Dermis blood vessel endothelial cell (primary cell): ENCODE measurements around the gene KRT79. TPM values are rescaled to one million over a fixed set of nuclear protein-coding genes. Genes with fewer than 3 reads are reported as not detected.

Source experiments
- DNase-seq: peaks from one replicate; pipeline ENCODE4 v3.0.0; 2010
- total RNA-seq: library from RNA; depleted of rRNA; stranded (reverse); fragments of >200 nt; gene quantifications from 2 replicates; pipeline ENCODE4 v1.2.3, GENCODE V29; 2014

The KRT79 gene
- total RNA-seq, 1 donor from 2014 or later, result not detected

DNA sequence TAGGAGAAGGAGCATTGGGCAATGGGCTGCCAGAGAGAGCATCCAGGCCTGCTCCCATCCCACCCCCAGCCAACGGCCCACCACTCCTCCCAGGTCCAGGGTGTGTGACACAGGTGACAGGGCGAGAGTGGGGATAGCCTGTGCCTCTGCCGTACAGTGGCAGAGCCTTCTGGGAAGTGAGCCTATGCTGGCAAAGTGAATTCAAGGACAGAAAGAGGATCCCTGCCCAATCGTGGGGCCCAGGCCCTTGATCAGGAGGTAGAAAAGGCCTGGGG lies 553 bp upstream of the KRT79 start:
- no peak for DNase-seq

DNA sequence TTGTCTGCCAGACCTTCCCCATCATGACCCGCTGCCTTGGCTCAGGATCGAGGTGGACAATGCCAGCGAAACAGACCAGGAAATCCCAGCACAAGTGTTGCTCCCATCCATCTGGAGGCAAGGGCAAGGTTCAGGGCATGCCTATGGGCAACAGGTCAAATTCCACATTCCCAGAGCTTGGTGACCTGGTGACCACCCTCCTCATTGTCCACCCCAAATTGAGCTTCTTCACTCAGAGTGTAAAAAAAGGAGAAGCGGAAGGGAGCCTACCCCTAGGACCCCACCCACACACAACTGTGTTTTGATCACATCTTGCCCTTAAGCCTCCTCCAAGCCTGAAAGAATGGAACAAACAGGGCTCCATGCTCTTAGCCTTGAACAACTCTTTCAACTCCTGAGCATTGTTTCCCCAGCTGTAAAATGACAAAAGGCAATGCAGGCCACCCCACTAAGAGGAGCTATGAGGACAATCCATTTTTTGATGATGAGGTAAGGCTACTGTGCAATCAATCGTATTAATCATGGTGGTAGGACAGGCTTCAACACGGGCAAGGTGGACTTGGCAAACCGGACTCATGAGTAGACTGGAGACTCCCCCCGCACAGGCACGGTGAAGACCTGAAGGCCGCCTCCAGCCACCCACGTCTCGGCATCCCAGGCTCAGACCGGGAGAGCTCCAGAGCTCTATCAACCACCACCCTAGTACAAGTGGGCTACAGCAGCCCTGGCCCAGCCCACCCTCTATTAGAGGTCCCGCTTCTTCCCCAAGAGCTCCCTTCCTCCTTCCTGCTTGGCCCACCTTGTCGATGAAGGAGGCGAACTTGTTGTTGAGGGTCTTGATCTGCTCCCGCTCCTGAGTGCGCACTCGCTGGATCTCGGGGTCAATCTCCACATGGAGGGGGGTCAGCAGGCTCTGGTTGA lies 866 bp downstream of the KRT79 start:
- no peak for DNase-seq

DNA sequence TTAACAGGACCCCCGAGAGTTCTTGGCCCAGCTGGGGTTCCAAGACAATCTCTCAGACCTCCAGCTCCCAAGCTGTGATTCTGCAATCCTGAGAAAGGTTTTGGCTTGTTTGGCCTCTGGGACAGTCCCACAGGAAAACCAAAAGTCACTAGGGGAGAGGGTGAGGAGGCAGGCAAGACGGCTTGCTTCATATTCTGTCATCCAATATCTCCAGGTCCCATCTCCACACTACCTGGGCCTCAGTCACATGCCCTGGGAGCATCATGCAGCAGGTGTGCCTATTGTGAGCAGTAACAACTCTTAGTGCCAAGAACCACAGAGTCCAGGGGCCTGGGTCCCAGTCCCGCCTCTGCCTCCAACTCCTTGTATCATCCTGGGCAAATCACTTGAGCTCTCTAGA lies 1.7 kb downstream of the KRT79 start:
- DNase-seq, result no peak

DNA sequence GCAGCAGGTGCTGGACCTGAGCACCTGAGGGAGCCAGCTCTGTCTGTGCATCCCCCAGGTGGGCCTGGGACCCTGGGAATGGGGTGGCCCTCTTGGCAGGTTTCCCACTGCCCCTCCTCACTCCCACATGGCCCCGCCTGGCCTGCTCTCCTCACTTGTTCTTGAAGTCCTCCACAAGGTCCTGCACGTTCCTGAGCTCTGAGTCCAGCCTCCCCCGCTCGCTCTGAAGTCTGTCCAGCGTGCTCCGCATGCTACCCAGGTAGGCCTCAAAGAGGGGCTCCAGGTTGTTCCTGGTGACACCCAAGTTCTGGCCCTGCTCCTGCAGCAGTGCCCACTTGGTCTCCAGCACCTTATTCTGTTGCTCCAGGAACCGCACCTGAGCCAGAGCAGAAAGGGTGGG lies 2.9 kb downstream of the KRT79 start:
- no peak for DNase-seq

GRCh38 chr12:52829986-52830770 lies 3.9 kb downstream of the KRT79 start:
- no peak for DNase-seq

DNA sequence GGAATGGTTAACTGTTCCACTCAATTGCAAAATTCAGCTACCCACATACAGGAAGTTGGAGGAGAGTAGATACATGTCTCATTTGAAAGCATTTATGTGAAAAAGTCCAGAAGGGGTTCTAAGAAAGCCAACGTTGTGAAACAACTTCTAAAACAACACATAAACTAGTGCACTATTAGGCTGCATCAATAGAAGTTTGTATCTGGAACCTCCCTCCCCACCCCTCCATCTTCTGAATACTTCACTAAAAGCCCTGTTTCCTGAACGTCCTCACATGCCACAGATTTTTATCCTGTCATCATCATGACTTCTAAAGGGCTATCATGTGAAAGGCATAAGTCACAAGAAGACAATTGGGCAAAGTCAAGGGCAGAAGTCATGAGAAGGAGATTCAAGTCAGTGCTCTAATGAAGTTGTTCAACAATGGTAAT lies 5.5 kb downstream of the KRT79 start:
- no peak for DNase-seq

DNA sequence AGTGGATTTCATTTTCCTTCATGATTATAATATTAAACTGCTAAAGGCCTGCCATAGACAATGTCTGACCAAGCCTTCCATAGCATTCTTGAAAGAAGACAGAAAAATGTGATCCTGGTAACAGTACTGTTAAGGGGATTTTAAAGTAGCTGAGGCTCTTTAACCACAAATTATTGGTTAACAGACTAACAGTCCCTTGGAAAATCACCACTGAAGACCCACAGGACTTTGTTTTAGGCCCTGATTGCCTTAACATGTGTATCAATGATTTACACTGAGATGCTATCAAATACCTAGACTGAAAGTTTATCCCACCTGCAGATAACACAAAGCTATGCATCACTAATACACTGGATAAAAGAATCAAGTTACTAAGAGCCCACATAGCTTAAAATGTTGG lies 6.0 kb downstream of the KRT79 start:
- DNase-seq, result no peak

DNA sequence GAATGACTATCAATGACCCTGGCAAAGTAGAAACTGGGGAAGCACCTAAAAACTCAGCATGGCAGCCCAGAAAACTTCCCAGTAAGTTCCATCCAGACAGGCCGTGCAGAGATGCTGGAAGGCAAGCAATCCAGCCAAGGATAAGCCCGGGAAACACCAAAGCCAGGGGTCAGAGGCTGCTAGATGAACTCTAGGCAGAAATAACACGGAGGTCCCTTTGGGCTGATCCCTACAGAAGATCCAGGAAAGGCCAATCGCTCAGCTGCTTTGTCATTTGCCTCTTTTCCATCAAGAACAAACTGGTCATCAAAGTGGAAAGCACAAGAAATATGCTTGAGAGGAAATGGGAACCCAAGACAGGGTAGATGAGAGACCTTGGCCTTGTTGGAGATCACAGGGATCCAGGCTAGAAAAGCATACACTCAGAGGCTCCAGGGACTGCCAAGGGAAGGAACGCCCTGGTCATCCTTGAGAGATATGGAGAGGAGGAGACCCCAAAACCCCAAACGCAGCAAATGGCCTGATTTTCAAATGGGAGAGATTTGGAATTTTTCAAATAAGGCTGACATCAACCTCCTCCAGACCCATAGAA lies 6.5 kb downstream of the KRT79 start:
- no peak for DNase-seq

- DNase-seq, result no peak
Measured at GRCh38 chr12:52826611-52827498, 7.3 kb downstream of the KRT79 start.

DNA sequence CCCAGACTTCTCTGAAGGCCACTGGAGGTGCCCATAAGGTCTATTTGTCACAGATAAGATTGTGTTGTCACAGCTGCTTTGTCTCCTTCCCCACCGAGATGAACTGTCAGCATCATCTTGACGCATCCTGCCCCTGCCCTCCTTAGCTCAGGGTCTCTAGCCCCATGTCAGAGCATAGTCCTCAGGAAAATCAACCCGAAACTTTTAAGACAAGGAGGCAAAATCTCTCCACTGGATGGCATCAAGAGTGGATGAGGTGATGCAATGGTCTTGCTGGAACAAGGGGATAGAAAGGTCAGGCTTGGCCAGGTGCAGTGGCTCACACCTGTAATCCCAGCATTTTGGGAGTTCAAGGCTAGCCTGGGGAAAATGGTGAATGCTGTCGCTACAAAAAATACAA lies 8.2 kb downstream of the KRT79 start:
- no peak for DNase-seq

- DNase-seq, result no peak
Measured at GRCh38 chr12:52824741-52825410, 9.2 kb downstream of the KRT79 start.

GRCh38 chr12:52823761-52824450 lies 10.2 kb downstream of the KRT79 start:
- no peak for DNase-seq

- DNase-seq, result no peak
Measured at GRCh38 chr12:52822771-52823510, 11.2 kb downstream of the KRT79 start.

DNA sequence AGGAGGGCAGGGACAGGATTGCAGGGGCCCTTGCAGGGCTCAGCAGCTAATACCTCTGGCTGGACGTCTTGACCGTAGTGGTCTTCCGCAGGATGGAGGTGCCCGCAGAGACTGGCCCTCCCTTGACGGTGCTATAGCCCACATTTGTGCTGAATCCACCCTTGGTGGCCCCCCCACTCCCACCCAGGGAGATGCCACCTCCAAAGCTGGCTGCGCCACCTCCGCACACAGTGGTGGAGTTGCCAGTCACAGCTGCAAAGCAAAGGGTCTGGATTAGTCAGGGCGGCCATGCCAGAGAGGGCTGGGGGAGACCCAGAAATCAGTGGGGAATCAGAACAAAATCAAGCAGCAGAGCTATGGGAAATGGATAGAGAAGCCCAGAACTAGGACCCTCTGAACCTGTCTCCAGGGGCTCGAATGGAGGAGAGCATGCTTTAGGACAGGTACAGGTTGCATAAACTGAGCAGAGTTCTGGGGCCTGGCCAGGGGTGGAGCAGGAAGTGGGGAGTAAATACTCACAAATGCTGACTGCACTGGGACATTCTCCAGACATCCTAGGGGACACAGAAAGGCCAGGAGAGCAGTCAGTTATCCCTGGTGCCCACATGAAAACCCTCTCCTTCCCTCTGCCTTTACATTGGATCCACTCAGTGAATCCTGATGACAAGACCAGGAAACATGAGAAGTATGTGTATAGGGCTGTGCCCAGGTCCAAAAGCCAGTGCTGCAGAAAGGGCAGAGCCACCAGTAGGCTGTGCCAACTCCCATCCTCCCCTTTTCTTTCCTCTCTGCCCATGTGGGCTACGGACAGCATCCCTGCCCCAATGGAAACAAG lies 12.1 kb downstream of the KRT79 start:
- no peak for DNase-seq

GRCh38 chr12:52821071-52821730 lies 12.9 kb downstream of the KRT79 start:
- no peak for DNase-seq

GRCh38 chr12:52820521-52820920 lies 13.6 kb downstream of the KRT79 start:
- no peak for DNase-seq

DNA sequence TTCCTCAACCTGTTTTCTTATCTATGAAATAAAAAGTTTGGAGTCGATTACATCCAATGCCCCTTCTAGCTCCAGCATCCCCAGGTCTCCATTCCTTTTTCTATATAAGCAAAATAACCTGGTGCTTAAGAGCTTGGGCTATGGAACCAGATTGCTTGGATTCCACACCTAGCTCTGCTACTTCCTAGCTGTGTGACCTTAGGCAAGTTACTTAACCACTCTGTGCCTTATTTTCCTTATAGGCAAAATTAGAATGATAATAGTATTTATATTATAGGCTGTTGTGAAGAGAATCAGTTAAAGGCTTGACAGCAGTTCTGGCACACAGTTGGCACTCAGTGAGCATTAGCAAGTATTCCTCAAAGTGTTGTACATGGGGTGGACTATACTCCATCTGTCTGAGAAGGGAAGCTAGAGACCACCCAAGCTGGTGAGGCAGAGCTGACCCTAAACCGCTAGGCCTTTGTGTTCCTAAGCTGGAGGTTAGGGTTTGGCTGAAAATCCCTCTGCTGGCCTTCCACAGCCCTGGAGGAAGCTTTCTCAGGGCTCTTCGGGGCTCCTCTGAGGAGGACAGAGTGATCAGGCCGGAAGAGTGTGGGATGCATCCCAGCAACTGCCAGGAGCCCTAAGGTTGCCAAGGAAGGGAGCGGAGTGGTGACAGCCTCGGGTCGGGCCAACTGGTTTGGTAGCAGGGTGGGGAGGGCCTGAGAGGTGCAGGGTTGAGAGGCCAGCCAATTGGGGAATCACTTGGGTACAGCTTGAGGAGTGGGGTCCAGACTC lies 14.2 kb downstream of the KRT79 start:
- DNase-seq, result no peak

- DNase-seq, result no peak
Measured at GRCh38 chr12:52818887-52819420, 15.2 kb downstream of the KRT79 start.
